DND-41 (cell line): Measurements from ENCODE around the gene ADM2.

Source experiments
- CTCF ChIP-seq: IDR thresholded peaks from 2 replicates; pipeline ENCODE4 v1.5.1; 2012; ENCODE audit warnings: borderline replicate concordance, low read length, moderate library complexity, mild to moderate bottlenecking; ENCODE audit not compliant: poor library complexity, severe bottlenecking; ENCODE audit errors: extremely low read depth
- EZH2 ChIP-seq: IDR thresholded peaks from 3 replicates; pipeline ENCODE4 v1.6.1; 2012; ENCODE audit warnings: borderline replicate concordance, low read depth, mild to moderate bottlenecking, moderate library complexity, low read length, inconsistent platforms; ENCODE audit not compliant: severe bottlenecking

GRCh38 chr22:50445071-50445879 is 36.1 kb upstream of the ADM2 start:
- TF ChIP-seq CTCF (no peak), EZH2 (no peak)
